ENCODE measurements around the gene PAIP2.
"Not testable (repeated sequence)": the region's sequence is repeated elsewhere in the genome, so short reads cannot be mapped to it uniquely, and the experiment has no call there.

DNA sequence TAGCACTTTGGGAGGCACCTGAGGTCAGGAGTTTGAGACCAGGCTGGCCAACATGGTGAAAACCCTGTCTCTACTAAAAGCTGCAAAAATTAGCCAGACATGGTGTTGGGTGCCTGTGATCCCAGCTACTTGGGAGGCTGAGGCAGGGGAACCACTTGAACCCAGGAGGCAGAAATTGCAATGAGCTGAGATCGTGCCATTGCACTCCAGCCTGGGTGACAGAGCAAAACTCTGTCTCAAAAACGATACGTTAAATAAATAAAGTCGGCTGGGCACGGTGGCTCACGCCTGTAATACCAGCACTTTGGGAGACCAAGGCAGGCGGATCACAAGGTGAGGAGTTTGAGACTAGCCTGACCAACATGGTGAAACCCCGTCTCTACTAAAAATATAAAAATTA, 14.2 kb downstream of the PAIP2 start:
- TF ChIP-seq, protein P1, sequence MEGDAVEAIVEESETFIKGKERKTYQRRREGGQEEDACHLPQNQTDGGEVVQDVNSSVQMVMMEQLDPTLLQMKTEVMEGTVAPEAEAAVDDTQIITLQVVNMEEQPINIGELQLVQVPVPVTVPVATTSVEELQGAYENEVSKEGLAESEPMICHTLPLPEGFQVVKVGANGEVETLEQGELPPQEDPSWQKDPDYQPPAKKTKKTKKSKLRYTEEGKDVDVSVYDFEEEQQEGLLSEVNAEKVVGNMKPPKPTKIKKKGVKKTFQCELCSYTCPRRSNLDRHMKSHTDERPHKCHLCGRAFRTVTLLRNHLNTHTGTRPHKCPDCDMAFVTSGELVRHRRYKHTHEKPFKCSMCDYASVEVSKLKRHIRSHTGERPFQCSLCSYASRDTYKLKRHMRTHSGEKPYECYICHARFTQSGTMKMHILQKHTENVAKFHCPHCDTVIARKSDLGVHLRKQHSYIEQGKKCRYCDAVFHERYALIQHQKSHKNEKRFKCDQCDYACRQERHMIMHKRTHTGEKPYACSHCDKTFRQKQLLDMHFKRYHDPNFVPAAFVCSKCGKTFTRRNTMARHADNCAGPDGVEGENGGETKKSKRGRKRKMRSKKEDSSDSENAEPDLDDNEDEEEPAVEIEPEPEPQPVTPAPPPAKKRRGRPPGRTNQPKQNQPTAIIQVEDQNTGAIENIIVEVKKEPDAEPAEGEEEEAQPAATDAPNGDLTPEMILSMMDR (conservative IDR thresholded peaks at IDR 0.05; ENCODE audit: low read length) = not testable (repeated sequence)
- not testable (repeated sequence) for TF ChIP-seq EZH2phosphoT487 (IDR thresholded peaks at IDR 0.05; ENCODE audit: borderline replicate concordance)

Measured in Loucy (cell line).